Measurements from ENCODE around the gene SORCS3.

DNA sequence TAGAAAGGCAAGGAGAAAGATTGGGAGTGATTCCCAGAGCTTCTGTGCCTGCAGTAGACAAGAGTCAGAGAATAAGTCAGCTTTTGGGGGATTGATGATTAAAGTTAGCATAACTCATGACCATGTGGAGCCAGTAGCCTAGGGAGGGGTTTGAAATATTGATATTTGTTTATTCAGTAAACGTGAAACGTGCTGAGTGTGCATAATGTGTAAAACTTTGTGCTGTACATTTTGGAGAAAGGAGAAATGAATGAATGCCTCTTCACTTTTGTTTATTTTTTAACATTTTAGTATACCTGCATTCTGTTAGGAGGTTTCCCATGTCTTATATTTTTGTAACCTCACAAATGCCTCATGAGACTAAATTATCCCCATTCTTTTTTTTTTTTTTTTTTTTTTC lies 272.3 kb downstream of the SORCS3 start:
- TF ChIP-seq, protein P1, sequence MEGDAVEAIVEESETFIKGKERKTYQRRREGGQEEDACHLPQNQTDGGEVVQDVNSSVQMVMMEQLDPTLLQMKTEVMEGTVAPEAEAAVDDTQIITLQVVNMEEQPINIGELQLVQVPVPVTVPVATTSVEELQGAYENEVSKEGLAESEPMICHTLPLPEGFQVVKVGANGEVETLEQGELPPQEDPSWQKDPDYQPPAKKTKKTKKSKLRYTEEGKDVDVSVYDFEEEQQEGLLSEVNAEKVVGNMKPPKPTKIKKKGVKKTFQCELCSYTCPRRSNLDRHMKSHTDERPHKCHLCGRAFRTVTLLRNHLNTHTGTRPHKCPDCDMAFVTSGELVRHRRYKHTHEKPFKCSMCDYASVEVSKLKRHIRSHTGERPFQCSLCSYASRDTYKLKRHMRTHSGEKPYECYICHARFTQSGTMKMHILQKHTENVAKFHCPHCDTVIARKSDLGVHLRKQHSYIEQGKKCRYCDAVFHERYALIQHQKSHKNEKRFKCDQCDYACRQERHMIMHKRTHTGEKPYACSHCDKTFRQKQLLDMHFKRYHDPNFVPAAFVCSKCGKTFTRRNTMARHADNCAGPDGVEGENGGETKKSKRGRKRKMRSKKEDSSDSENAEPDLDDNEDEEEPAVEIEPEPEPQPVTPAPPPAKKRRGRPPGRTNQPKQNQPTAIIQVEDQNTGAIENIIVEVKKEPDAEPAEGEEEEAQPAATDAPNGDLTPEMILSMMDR (IDR thresholded peaks at IDR 0.05; ENCODE audit: insufficient read depth, low read depth, low read length), result no peak
- TF ChIP-seq EZH2 (IDR thresholded peaks at IDR 0.05; ENCODE audit: insufficient read depth, low read length), result no peak
